Neural progenitor cell (in vitro differentiated cells): ENCODE measurements around the gene TOPBP1. TPM values are rescaled to one million over a fixed set of nuclear protein-coding genes. Genes with fewer than 3 reads are reported as not detected.

ENCODE experiments used
- DNase-seq: peaks from one replicate; pipeline ENCODE4 v3.0.0-alpha.2; 2016; ENCODE audit warnings: low spot score
- H2AFZ ChIP-seq: fragments of 200-600 bp; sonication (generic); replicated peaks from 2 replicates; pipeline ENCODE4 v1.6.1; 2016; ENCODE audit warnings: antibody characterized with exemption
- H3F3A ChIP-seq: fragments of 200-600 bp; sonication (generic); 2 replicates; pipeline ENCODE4 v1.6.1; 2016; ENCODE audit warnings: antibody characterized with exemption, low read depth
- H3K27ac ChIP-seq: fragments of 200-600 bp; sonication (generic); 2 replicates; pipeline ENCODE4 v1.5.1; 2016; ENCODE audit warnings: mild to moderate bottlenecking
- H3K27me3 ChIP-seq: fragments of 200-600 bp; sonication (generic); 2 replicates; pipeline ENCODE4 v1.6.1; 2016; ENCODE audit warnings: mild to moderate bottlenecking, moderate library complexity
- H3K36me3 ChIP-seq: fragments of 200-600 bp; sonication (generic); 2 replicates; pipeline ENCODE4 v1.5.1; 2016
- H3K4me1 ChIP-seq: fragments of 200-600 bp; sonication (generic); 2 replicates; pipeline ENCODE4 v1.6.1; 2016; ENCODE audit warnings: mixed run types
- H3K4me2 ChIP-seq: fragments of 200-600 bp; sonication (generic); 2 replicates; pipeline ENCODE4 v1.6.1; 2016
- H3K4me3 ChIP-seq: fragments of 200-600 bp; sonication (generic); 2 replicates; pipeline ENCODE4 v1.5.1; 2016
- H3K79me2 ChIP-seq: fragments of 200-600 bp; sonication (generic); 2 replicates; pipeline ENCODE4 v1.6.1; 2016; ENCODE audit warnings: low read depth
- H3K9ac ChIP-seq: fragments of 200-600 bp; sonication (generic); 2 replicates; pipeline ENCODE4 v1.6.1; 2016
- H3K9me3 ChIP-seq: fragments of 200-600 bp; sonication (generic); 2 replicates; pipeline ENCODE4 v1.5.1; 2016; ENCODE audit warnings: low read depth
- H4K20me1 ChIP-seq: fragments of 200-600 bp; sonication (generic); 2 replicates; pipeline ENCODE4 v1.6.1; 2016; ENCODE audit warnings: low read depth
- H3K27ac Mint-ChIP-seq: 3 replicates; pipeline ENCODE4 v1.8.0; 2021; ENCODE audit warnings: mixed read lengths
- H3K27me3 Mint-ChIP-seq: 2 replicates; pipeline ENCODE4 v1.8.0; 2022; ENCODE audit warnings: low read depth, mild to moderate bottlenecking, inconsistent platforms, moderate library complexity, mixed read lengths; ENCODE audit not compliant: insufficient read depth
- H3K36me3 Mint-ChIP-seq: 3 replicates; pipeline ENCODE4 v1.8.0; 2021; ENCODE audit warnings: mixed read lengths
- H3K4me1 Mint-ChIP-seq: 3 replicates; pipeline ENCODE4 v1.8.0; 2021; ENCODE audit warnings: mixed read lengths
- H3K4me3 Mint-ChIP-seq: 3 replicates; pipeline ENCODE4 v1.8.0; 2021; ENCODE audit warnings: mild to moderate bottlenecking, moderate library complexity, mixed read lengths
- H3K9me3 Mint-ChIP-seq: 3 replicates; pipeline ENCODE4 v1.8.0; 2020; ENCODE audit warnings: mixed read lengths
- CTCF ChIP-seq: fragments of 200-600 bp; sonication (generic); IDR thresholded peaks from 2 replicates; pipeline ENCODE4 v1.5.1; 2017; ENCODE audit warnings: antibody characterized with exemption, mild to moderate bottlenecking
- EZH2 ChIP-seq: fragments of 200-600 bp; sonication (generic); IDR thresholded peaks from 2 replicates; pipeline ENCODE4 v1.6.1; 2017; ENCODE audit warnings: antibody characterized with exemption, mild to moderate bottlenecking, moderate library complexity
- EZH2phosphoT487 ChIP-seq: fragments of 200-600 bp; sonication (generic); IDR thresholded peaks from 2 replicates; pipeline ENCODE4 v1.6.1; 2017; ENCODE audit warnings: antibody characterized with exemption
- total RNA-seq: library from RNA; depleted of rRNA; stranded (reverse); fragments of >200 nt; gene quantifications from 2 replicates; pipeline ENCODE4 v1.2.3, GENCODE V29; 2015; ENCODE audit warnings: low replicate concordance

The TOPBP1 gene
- total RNA-seq, 1 donor from 2014 or later = 67.7 TPM

- Histone ChIP-seq H3K36me3 (no peaks in the 10 kb centered on the region), H3K27ac (no peak overlapping the region), H3K9me3 (no peaks in the 10 kb centered on the region), H3K79me2 (no peaks in the 10 kb centered on the region), H3K9ac (no peak overlapping the region), H3K27me3 (peaks cover 70% of the 10 kb centered on the region), H3K4me1 (no peaks in the 10 kb centered on the region), H2AFZ (peak overlapping the region; percentile 57), H3F3A (peaks cover 6% of the 10 kb centered on the region), H3K4me2 (peak overlapping the region; percentile 79), H3K4me3 (peak overlapping the region; percentile 44), H4K20me1 (no peaks in the 10 kb centered on the region)
- Mint-ChIP-seq H3K27me3 (peaks cover 27% of the 10 kb centered on the region), H3K4me1 (peaks cover 25% of the 10 kb centered on the region), H3K9me3 (peaks cover 2% of the 10 kb centered on the region), H3K36me3 (no peaks in the 10 kb centered on the region), H3K27ac (no peak overlapping the region), H3K4me3 (peak overlapping the region; percentile 81)
- no peak for TF ChIP-seq EZH2
- TF ChIP-seq CTCF = no peak
- no peak for TF ChIP-seq EZH2phosphoT487
- no peak for DNase-seq
Measured at GRCh38 chr3:133673746-133674145, 12.0 kb upstream of the TOPBP1 start.

GRCh38 chr3:133672461-133672860 is 10.7 kb upstream of the TOPBP1 start:
- Mint-ChIP-seq H3K27ac (no peak overlapping the region), H3K9me3 (no peaks in the 10 kb centered on the region), H3K36me3 (no peaks in the 10 kb centered on the region), H3K4me3 (no peak overlapping the region), H3K4me1 (peaks cover 25% of the 10 kb centered on the region), H3K27me3 (peaks cover 23% of the 10 kb centered on the region)
- DNase-seq = no peak
- Histone ChIP-seq H3K4me3 (no peak overlapping the region), H3K79me2 (no peaks in the 10 kb centered on the region), H2AFZ (no peak overlapping the region), H3K4me1 (no peaks in the 10 kb centered on the region), H3K9ac (no peak overlapping the region), H3K9me3 (no peaks in the 10 kb centered on the region), H4K20me1 (no peaks in the 10 kb centered on the region), H3K27me3 (peaks cover 70% of the 10 kb centered on the region), H3K36me3 (no peaks in the 10 kb centered on the region), H3K4me2 (no peak overlapping the region), H3F3A (peaks cover 6% of the 10 kb centered on the region), H3K27ac (no peak overlapping the region)
- no peak for TF ChIP-seq EZH2phosphoT487
- no peak for TF ChIP-seq CTCF
- TF ChIP-seq EZH2 = no peak

- DNase-seq = no peak
- Mint-ChIP-seq H3K4me1 (peaks cover 7% of the 10 kb centered on the region), H3K9me3 (no peaks in the 10 kb centered on the region), H3K27me3 (peaks cover 15% of the 10 kb centered on the region), H3K27ac (no peak overlapping the region), H3K36me3 (no peaks in the 10 kb centered on the region), H3K4me3 (no peak overlapping the region)
- Histone ChIP-seq H3K79me2 (no peaks in the 10 kb centered on the region), H3K4me3 (no peak overlapping the region), H4K20me1 (no peaks in the 10 kb centered on the region), H3K4me1 (no peaks in the 10 kb centered on the region), H3K27ac (no peak overlapping the region), H3K36me3 (no peaks in the 10 kb centered on the region), H3K9me3 (no peaks in the 10 kb centered on the region), H3K9ac (no peak overlapping the region), H3K27me3 (peaks cover 54% of the 10 kb centered on the region), H3F3A (peaks cover 6% of the 10 kb centered on the region), H2AFZ (no peak overlapping the region), H3K4me2 (no peak overlapping the region)
- TF ChIP-seq CTCF (no peak), EZH2phosphoT487 (no peak), EZH2 (no peak)
Measured at GRCh38 chr3:133670525-133670995, 8.8 kb upstream of the TOPBP1 start.
